ENCODE data around the gene RFTN2.

DNA sequence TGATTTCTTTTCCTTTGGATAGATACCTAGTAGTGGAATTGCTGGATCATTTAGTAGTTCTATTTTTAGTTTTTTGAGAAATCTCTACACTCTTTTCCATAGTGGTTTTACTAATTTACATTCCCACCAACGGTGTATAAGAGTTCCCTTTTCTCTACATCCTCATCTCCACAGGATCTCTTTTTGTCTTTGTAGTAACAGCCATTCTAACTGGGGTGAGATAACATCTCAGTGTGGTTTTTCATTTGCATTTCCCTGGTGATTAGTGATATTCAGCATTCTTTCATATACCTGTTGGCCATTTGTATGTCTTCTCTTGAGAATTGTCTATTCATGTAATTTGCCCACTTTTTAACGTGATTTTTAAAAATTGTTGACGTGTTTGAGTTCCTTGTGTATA is 13.8 kb downstream of the RFTN2 start:
- TF ChIP-seq, protein P1, sequence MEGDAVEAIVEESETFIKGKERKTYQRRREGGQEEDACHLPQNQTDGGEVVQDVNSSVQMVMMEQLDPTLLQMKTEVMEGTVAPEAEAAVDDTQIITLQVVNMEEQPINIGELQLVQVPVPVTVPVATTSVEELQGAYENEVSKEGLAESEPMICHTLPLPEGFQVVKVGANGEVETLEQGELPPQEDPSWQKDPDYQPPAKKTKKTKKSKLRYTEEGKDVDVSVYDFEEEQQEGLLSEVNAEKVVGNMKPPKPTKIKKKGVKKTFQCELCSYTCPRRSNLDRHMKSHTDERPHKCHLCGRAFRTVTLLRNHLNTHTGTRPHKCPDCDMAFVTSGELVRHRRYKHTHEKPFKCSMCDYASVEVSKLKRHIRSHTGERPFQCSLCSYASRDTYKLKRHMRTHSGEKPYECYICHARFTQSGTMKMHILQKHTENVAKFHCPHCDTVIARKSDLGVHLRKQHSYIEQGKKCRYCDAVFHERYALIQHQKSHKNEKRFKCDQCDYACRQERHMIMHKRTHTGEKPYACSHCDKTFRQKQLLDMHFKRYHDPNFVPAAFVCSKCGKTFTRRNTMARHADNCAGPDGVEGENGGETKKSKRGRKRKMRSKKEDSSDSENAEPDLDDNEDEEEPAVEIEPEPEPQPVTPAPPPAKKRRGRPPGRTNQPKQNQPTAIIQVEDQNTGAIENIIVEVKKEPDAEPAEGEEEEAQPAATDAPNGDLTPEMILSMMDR (IDR thresholded peaks at IDR 0.05 in 8 of 11, conservative IDR thresholded peaks at IDR 0.05 in 3 of 11), result no peak
- TF ChIP-seq POLR2A (IDR thresholded peaks at IDR 0.05), result no peak
- no peak for TF ChIP-seq POLR2AphosphoS5 (IDR thresholded peaks at IDR 0.05)
